ENCODE data around the gene RERE.
"Not testable (repeated sequence)": the region's sequence is repeated elsewhere in the genome, so short reads cannot be mapped to it uniquely, and the experiment has no call there.

The RERE gene

GRCh38 chr1:8631163-8631562 is 186.3 kb downstream of the RERE start:
- no peak for DNase-seq

- no peak for DNase-seq
Observed at GRCh38 chr1:8629241-8630091, 188.0 kb downstream of the RERE start.

- DNase-seq: no peak
Observed at GRCh38 chr1:8628606-8629005, 188.8 kb downstream of the RERE start.

- DNase-seq: no peak
Observed at GRCh38 chr1:8627728-8628127, 189.7 kb downstream of the RERE start.

- DNase-seq: no peak
Observed at GRCh38 chr1:8625981-8626898, 191.2 kb downstream of the RERE start.

- DNase-seq: no peak
Observed at GRCh38 chr1:8625491-8625890, 191.9 kb downstream of the RERE start.

- not testable (repeated sequence) for DNase-seq
Observed at GRCh38 chr1:8623651-8624192, 193.7 kb downstream of the RERE start.

GRCh38 chr1:8621785-8622348 is 195.6 kb downstream of the RERE start:
- DNase-seq: not testable (repeated sequence)

- DNase-seq: not testable (repeated sequence)
Observed at GRCh38 chr1:8621034-8621582, 196.3 kb downstream of the RERE start.

GRCh38 chr1:8619917-8620502 is 197.4 kb downstream of the RERE start:
- DNase-seq: not testable (repeated sequence)

GRCh38 chr1:8619419-8619818 is 198.0 kb downstream of the RERE start:
- not testable (repeated sequence) for DNase-seq

GRCh38 chr1:8616791-8617190 is 200.6 kb downstream of the RERE start:
- not testable (repeated sequence) for DNase-seq

- peak in 1 of 2 experiments; percentile 2 for DNase-seq
Observed at GRCh38 chr1:8611634-8612515, 205.6 kb downstream of the RERE start.

- no peak for DNase-seq
Observed at GRCh38 chr1:8607906-8608305, 209.5 kb downstream of the RERE start.

GRCh38 chr1:8604041-8604945 is 213.1 kb downstream of the RERE start:
- DNase-seq: no peak

- no peak for DNase-seq
Observed at GRCh38 chr1:8603220-8603616, 214.2 kb downstream of the RERE start.

- DNase-seq: no peak
Observed at GRCh38 chr1:8602471-8603219, 214.8 kb downstream of the RERE start.

- no peak for DNase-seq
Observed at GRCh38 chr1:8600336-8600735, 217.1 kb downstream of the RERE start.

- DNase-seq: no peak
Observed at GRCh38 chr1:8599646-8600212, 217.7 kb downstream of the RERE start.

Data from NCI-H526 (cell line).